ENCODE measurements around the gene TMEM163. TPM values are rescaled to one million over a fixed set of nuclear protein-coding genes. Genes with fewer than 3 reads are reported as not detected.
"Not testable (repeated sequence)": the region's sequence is repeated elsewhere in the genome, so short reads cannot be mapped to it uniquely, and the experiment has no call there.

Gene TMEM163
- total RNA-seq, 1 experiment from 2014 or later = 4.1 TPM

GRCh38 chr2:134623046-134623445 is 95.8 kb downstream of the TMEM163 start:
- Histone ChIP-seq H3K27me3 (replicated peaks; ENCODE audit: control insufficient read depth, insufficient read depth, low read length) (no peaks in the 10 kb centered on the region), H3K9me3 (peaks cover 14% of the 10 kb centered on the region), H3K36me3 (ENCODE audit: control insufficient read depth, insufficient read depth, low read length) (no peaks in the 10 kb centered on the region), H3K4me3 (ENCODE audit: low read depth, low read length) (no peak overlapping the region), H3K4me1 (no peaks in the 10 kb centered on the region)
- H3K27me3 Mint-ChIP-seq (ENCODE audit: insufficient read depth, unreplicated experiment) = no peaks in the 10 kb centered on the region
- no peak overlapping the region for H3K4me3 Mint-ChIP-seq (ENCODE audit: unreplicated experiment)
- POLR2A ChIA-PET = no interaction called here
- no peak for DNase-seq
- no peak overlapping the region for H3K27ac Mint-ChIP-seq (ENCODE audit: unreplicated experiment)
- H3K9me3 Mint-ChIP-seq (ENCODE audit: unreplicated experiment) = peaks cover 13% of the 10 kb centered on the region
- BruUV-seq (replicated peaks) = no TSS peak
- no peaks in the 10 kb centered on the region for H3K36me3 Mint-ChIP-seq (ENCODE audit: insufficient read depth, unreplicated experiment)
- intact Hi-C loops (cut with micrococcal nuclease; ENCODE audit: unreplicated experiment) = no loop called here
- H3K4me1 Mint-ChIP-seq (ENCODE audit: low read depth, unreplicated experiment) = no peaks in the 10 kb centered on the region
- CTCF ChIA-PET = no interaction called here
- TF ChIP-seq CTCF (IDR thresholded peaks at IDR 0.05; ENCODE audit: insufficient read depth in 1 of 2, low read depth in 1 of 2, low read length in 1 of 2, severe bottlenecking in 1 of 2, unreplicated experiment in 1 of 2) = no peak

DNA sequence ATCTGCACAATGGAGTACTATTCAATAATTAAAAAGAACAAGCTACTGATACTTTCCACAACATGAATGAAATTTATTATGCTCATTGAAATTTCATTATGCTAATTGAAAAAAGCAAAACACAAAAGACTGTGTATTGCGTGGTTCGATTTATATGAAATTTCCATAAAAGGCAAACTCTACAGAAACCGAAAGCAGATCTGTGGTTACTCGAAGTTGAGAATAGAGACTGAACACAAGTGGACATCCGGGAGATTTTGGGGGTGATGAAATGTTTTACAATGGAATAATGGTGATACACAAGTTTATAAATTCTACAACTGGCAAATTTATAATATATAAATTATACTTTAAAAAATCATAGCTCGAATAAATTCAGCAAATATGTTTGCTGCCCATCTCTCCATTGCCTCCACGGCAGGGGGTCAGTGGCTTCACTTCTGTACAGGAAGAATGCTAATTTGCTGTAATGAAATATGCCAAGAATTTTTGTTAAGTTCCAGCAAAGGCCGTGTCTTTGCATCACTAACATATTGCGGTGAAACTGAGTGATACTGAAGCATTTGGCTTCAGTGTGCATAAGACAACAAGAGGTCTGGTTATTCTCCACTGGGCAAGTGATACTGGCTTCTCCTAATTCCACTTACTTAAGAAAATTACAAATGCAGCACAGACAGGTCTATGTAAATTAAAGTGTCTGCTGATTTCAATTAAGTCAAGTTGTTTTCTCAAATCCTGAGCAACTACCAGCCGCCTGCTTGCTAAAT is 96.7 kb downstream of the TMEM163 start:
- Mint-ChIP-seq H3K36me3 (ENCODE audit: insufficient read depth, unreplicated experiment) (no peaks in the 10 kb centered on the region), H3K4me3 (ENCODE audit: unreplicated experiment) (no peak overlapping the region), H3K27ac (ENCODE audit: unreplicated experiment) (no peak overlapping the region), H3K4me1 (ENCODE audit: low read depth, unreplicated experiment) (no peaks in the 10 kb centered on the region), H3K27me3 (ENCODE audit: insufficient read depth, unreplicated experiment) (no peaks in the 10 kb centered on the region), H3K9me3 (ENCODE audit: unreplicated experiment) (peaks cover 13% of the 10 kb centered on the region)
- intact Hi-C loops (cut with micrococcal nuclease; ENCODE audit: unreplicated experiment) = no loop called here
- Histone ChIP-seq H3K4me3 (ENCODE audit: low read depth, low read length) (no peak overlapping the region), H3K4me1 (no peaks in the 10 kb centered on the region), H3K9me3 (peaks cover 14% of the 10 kb centered on the region), H3K36me3 (ENCODE audit: control insufficient read depth, insufficient read depth, low read length) (no peaks in the 10 kb centered on the region), H3K27me3 (replicated peaks; ENCODE audit: control insufficient read depth, insufficient read depth, low read length) (no peaks in the 10 kb centered on the region)
- POLR2A ChIA-PET = no interaction called here
- no peak for DNase-seq
- CTCF ChIA-PET = no interaction called here
- no TSS peak for BruUV-seq (replicated peaks)
- no peak for TF ChIP-seq CTCF (IDR thresholded peaks at IDR 0.05; ENCODE audit: insufficient read depth in 1 of 2, low read depth in 1 of 2, low read length in 1 of 2, severe bottlenecking in 1 of 2, unreplicated experiment in 1 of 2)

- Mint-ChIP-seq H3K4me1 (ENCODE audit: low read depth, unreplicated experiment) (no peaks in the 10 kb centered on the region), H3K27me3 (ENCODE audit: insufficient read depth, unreplicated experiment) (no peaks in the 10 kb centered on the region), H3K27ac (ENCODE audit: unreplicated experiment) (no peak overlapping the region), H3K36me3 (ENCODE audit: insufficient read depth, unreplicated experiment) (no peaks in the 10 kb centered on the region), H3K4me3 (ENCODE audit: unreplicated experiment) (no peak overlapping the region), H3K9me3 (ENCODE audit: unreplicated experiment) (peaks cover 13% of the 10 kb centered on the region)
- Histone ChIP-seq H3K4me1 (no peaks in the 10 kb centered on the region), H3K9me3 (peaks cover 14% of the 10 kb centered on the region), H3K36me3 (ENCODE audit: control insufficient read depth, insufficient read depth, low read length) (no peaks in the 10 kb centered on the region), H3K4me3 (ENCODE audit: low read depth, low read length) (no peak overlapping the region), H3K27me3 (replicated peaks; ENCODE audit: control insufficient read depth, insufficient read depth, low read length) (no peaks in the 10 kb centered on the region)
- CTCF ChIA-PET = no interaction called here
- DNase-seq = no peak
- no peak for TF ChIP-seq CTCF (IDR thresholded peaks at IDR 0.05; ENCODE audit: insufficient read depth in 1 of 2, low read depth in 1 of 2, low read length in 1 of 2, severe bottlenecking in 1 of 2, unreplicated experiment in 1 of 2)
- no TSS peak for BruUV-seq (replicated peaks)
- POLR2A ChIA-PET = no interaction called here
- intact Hi-C loops (cut with micrococcal nuclease; ENCODE audit: unreplicated experiment) = no loop called here
These were observed 99.5 kb downstream of the TMEM163 start for GRCh38 chr2:134619250-134619649.

DNA sequence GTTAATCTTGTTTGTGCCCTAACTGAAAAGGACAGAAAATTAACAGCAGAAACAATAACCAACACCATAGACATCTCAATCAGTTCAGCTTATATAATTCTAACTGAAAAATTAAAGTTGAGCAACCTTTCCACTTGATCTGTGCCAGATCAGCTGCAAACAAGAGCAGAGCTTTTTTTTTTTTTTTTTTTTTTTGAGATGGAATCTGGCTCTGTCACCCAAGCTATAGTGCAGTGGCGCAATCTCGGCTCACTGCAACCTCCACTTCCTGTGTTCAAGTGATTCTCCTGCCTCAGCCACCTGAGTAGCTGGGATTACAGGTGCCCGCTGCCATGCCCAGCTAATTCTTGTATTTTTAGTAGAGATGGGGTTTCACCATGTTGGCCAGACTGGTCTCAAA is 103.3 kb downstream of the TMEM163 start:
- H3K4me1 Mint-ChIP-seq (ENCODE audit: low read depth, unreplicated experiment); POLR2A ChIA-PET; DNase-seq; H3K4me1 ChIP-seq; CTCF ChIA-PET; H3K4me3 Mint-ChIP-seq (ENCODE audit: unreplicated experiment); H3K36me3 Mint-ChIP-seq (ENCODE audit: insufficient read depth, unreplicated experiment); H3K27me3 ChIP-seq (replicated peaks; ENCODE audit: control insufficient read depth, insufficient read depth, low read length); H3K27ac Mint-ChIP-seq (ENCODE audit: unreplicated experiment); H3K36me3 ChIP-seq (ENCODE audit: control insufficient read depth, insufficient read depth, low read length); BruUV-seq (replicated peaks); intact Hi-C loops (cut with micrococcal nuclease; ENCODE audit: unreplicated experiment); H3K27me3 Mint-ChIP-seq (ENCODE audit: insufficient read depth, unreplicated experiment); H3K4me3 ChIP-seq (ENCODE audit: low read depth, low read length): not testable (repeated sequence)
- H3K9me3 ChIP-seq = peaks cover 17% of the 10 kb centered on the region
- H3K9me3 Mint-ChIP-seq (ENCODE audit: unreplicated experiment) = peaks cover 31% of the 10 kb centered on the region

Measured in Caco-2 (cell line).